Stimulated activated CD8-positive, alpha-beta memory T cell treated with anti-CD3 and anti-CD28 coated beads, Interleukin-12 subunit alpha, Interleukin-12 subunit beta, amount 100 ng/mL, for 1 hour (primary cell): ENCODE results near the gene ARHGEF4.

Experiments
- DNase-seq: peaks from one replicate; pipeline ENCODE4 v3.0.0-alpha.2; 2020; ENCODE audit warnings: low read depth

ARHGEF4 gene

GRCh38 chr2:130836501-130837174, at the start of gene ARHGEF4:
ARHGEF4 (plus strand) TSS chr2:130836914; CDS start chr2:130836954, 40 bp downstream.
- DNase-seq: no peak

DNA sequence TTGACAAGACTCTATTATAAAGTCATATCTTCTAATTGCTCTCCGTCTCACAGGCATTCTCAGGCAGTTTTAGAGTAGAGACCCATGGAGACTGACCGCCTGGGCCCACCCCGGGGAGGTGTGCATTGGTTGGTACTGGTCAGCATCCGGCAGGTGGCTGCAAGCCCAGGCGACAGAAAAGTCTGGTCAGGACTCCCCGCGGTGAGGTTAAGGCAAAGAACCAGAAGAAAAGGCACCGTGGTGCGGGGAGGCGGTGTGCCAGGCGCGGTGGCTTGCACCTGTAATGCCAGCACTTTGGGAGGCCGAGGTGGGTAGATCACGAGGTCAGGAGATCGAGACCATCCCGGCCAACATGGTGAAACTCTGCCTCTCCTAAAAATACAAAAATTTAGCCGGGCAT, 48.9 kb upstream of the ARHGEF4 start:
- no peak for DNase-seq

GRCh38 chr2:130790312-130790711, 46.4 kb upstream of the ARHGEF4 start:
- no peak for DNase-seq

DNA sequence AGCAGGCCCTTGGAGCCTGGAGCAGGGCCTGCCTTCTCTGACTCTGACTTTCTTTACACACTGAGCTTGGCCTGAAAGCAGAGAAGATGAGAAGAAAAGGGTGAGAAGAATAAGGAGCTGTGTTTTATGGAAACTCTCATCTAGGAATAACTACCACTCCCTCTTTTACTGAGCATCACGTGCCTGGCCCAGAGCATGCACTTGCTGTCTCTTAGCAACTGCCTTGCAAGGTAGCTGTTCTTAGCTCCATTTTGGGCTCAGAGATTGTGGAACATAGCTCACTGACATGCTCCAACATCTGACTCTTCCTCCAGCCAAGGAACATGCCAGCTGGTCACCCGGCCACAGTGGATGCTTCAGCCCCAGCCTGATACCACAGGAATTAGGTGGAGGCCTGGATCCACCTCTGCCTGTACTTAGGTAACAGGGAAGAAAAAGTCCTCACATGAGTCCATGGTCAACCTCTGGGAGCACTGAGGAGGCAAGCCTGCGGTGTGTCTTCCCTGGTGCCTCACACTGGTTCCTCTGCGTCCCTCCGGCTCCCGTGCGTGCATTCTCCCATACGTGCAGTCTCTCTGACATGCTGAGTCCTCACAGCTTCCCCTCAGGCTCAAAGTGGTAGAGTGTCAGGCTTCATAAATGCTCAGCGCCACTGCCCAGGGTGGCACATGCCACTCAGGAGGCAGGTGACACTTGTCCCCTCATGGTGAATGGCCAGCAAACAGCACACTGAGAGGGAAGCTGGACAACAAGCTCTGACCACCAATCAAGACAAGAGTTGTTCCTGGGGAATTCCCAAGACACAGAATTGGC, 45.7 kb upstream of the ARHGEF4 start:
- no peak for DNase-seq

GRCh38 chr2:130791617-130791939, 45.1 kb upstream of the ARHGEF4 start:
- no peak for DNase-seq

DNA sequence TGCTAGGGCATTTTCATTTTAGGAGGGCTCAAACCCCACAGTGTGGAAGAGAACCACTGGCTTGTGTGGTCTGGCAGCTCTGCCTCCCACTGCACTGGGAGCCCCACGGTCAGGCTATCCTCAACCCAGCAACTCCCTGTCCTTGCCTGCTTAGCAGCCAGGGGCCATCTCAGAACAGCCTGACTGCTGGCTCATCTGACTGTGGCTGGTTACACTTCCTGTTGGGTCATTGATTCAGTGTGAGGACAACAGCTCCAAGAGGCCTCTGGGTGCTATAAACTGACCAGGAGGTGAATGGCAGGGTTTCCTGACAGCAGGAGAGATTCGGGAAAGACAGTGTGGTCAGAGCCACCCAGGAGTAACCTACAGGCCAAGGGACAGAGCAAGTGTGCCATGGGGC, 41.3 kb upstream of the ARHGEF4 start:
- no peak for DNase-seq

- DNase-seq: no peak
These were observed 40.4 kb upstream of the ARHGEF4 start for GRCh38 chr2:130796290-130796689.

- peak; percentile 90 for DNase-seq
These were observed 39.0 kb upstream of the ARHGEF4 start for GRCh38 chr2:130797493-130798435.

DNA sequence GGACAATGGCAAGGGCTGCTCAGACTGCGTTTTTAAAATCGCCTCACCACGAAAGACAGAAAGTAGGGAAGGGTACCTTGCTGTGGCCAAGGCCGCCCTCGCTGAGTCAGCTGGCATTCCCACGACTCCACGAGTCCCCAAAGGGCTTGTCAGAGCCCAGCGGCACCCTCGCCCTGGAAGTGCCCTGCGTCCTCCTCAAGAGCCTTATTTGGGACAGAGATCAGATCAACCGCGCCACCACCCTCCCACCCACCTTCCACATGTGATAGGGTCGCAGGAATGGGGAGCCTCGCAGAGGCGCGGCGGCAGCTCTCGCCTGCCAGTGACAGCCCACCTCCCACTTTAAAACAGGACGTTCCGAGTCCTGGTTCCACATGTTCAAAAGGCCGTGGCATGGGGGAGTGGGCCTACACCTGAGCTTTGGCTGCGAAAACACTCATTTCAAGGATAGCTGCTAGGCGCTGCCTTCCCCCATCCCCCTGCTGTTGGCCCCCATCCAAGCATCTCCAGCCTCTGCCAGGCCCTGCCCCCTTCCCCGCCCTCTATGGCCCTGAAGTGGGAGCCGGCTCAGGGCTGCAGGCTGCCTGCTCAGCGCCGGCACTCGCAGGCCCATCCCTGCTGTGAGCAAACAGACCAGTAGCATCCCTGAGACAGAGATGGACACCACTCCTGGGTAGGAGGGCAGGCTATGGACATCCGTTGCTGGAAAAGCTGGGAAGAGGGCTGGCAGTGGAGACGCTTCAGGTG, 38.1 kb upstream of the ARHGEF4 start:
- DNase-seq: no peak

DNA sequence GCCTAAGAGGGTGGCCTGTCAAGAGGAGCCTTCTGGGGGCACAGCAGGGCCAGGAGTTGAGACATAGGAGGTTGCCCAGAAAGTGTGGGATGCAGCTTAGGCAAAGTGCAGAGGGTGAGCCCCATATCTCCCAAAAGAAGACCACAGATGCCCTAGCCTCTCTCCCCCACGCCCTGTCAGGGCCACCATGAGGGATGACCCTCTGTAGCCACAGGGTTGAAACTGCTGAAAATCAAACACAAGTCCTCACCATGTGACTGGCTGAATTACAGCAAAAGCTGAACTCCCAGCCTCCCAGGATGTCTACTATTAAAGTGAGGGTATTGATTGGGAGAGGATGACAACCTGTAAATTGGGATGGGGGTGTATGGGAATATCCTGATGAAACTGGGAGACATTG, 37.4 kb upstream of the ARHGEF4 start:
- DNase-seq: no peak

GRCh38 chr2:130805613-130806012, 31.1 kb upstream of the ARHGEF4 start:
- no peak for DNase-seq

DNA sequence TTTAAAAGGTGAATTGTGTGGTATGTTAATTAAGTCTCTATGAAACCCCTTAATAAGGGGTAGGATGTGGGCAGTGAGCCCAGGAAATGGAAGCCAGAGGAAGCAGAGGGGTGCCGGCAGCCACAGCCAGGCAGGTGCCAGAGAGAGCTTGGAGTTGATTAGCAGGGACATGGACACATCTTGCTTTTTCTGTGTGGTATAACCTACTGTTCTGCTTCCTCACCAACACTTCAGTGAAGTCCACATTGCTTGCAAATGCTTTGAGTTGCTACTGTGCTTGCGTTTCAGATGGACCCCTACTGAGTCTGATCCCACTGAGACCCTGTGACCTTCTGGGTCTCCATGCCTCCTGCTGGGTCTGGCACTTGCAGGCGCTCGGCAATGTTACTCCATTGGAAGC, 30.3 kb upstream of the ARHGEF4 start:
- DNase-seq: no peak

DNA sequence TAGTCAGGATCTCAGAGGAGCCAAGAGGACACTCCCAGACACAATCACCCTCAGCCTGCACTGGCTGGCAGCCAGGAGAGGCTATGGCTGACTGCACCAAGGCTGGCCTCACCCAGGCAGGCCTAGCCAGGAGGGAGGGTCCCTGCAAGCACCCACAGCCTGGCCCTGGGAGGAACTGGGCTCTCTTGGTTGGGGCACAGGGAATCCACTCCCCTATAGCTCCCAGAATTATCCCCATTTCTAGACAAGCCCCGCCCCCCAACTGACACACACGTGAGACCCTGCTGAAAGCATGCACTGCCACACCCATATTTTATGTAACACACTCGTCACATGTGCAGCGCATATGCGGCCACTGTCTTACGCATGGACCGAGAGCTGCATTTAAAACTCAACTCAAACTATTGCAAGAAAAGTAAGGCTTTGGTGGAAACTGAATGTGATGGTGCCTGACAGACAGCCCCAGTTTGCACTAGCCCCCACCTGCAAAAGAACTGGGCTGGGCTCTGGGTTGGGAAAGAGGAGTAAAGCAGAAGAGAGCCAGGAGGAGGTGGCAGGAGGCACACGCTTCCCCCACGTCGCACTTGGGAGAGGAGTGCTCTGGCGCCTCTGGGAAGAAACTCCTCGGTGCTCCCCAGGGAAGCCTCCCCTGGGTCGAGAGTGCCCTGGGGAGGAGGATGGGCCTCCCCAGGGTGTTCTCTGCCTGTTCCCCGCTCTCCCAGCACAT, 28.9 kb upstream of the ARHGEF4 start:
- no peak for DNase-seq

DNA sequence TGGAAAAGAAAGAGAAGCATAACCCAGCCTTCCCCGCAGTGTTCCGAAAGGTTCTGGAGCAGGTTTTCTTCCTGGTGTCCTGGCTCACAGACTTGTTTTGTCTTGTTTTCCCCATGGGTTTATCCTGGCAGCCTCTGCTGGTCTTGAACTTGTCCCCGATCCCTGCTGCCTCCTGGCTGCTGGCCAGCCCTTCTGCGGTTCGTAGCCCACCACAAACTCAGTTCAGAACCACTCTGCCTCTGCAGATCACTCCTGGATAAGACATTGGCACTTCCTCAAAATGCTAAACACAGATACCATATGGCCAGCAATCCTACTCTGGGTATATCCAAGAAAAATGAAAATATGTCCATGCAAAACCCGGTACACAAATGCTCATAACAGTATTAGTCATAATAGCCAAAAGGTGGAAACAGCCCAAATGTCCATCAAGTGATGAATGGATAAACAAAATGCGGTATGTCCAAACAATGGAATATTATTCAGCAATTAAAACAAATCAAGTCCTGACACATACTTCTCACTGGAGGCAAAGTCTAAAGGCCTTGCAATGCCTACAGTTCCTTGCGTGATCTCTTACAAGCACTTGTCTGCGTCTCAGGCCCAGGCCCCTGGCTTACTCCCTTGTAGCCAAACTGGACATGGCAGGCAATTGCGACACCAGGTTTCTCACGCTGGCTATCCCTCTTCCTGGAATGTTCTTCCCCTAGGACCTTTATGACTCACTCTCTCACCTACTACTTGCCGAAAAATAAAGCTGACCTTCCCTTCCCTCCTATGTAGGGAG, 28.0 kb upstream of the ARHGEF4 start:
- no peak for DNase-seq

- no peak for DNase-seq
These were observed 26.2 kb upstream of the ARHGEF4 start for GRCh38 chr2:130810490-130810889.

GRCh38 chr2:130813722-130814121, 23.0 kb upstream of the ARHGEF4 start:
- DNase-seq: no peak

DNA sequence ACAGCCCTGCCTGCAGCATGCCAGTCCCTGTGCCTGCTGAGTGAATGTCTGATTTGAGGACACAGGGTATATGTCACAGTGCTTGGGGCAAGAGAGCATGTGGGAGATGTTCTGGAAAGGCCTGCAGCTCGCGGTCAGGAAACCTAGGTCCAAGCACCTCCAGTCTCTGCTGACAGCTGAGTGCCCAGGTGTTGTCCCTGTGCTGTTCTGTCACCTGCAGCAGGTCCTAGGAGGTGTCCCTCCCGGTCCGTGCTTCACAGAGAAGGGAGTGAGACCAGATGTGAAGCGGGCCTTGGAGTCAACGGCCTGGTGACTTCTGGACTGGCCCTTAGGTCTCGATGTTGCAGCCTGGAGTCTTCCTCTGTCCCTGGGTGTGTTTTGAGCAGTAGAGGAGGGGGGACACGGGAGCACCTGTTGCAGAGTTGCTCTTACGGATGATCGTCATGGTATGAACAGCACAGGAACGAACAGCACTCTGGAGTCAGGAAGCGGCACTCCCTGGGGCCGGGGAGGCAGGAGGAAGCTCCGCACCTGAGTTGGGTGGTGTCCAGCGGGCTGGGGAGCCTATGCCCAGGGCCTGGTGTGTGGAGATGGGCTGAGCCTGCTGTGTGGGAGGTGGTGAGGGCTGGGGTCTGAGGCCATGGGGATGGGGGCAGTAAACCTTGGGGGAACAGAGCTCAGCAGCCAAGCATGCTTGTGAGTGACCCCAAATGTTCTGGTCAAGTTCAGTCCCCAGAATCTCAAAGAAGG, 21.6 kb upstream of the ARHGEF4 start:
- DNase-seq: no peak

DNA sequence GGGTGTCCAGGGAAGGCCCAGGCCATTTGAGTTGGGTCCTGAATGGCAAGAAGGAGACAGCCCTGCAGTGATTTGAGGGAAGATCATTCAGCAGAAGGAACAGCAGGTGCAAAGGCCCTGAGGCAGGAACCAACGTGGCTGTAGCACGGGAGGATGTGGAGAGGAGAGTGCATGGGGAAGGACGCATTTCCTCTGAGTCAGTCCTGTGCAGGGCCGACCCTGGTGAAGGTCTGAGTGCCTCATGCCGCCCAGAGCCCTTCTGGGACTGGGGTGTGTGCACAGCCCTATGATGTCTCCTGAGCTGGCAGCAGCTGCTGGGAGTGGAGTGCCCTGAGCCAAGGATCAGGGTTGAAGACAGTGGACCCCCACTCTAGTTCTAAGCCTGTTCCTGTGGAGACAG, 17.9 kb upstream of the ARHGEF4 start:
- DNase-seq: no peak

DNA sequence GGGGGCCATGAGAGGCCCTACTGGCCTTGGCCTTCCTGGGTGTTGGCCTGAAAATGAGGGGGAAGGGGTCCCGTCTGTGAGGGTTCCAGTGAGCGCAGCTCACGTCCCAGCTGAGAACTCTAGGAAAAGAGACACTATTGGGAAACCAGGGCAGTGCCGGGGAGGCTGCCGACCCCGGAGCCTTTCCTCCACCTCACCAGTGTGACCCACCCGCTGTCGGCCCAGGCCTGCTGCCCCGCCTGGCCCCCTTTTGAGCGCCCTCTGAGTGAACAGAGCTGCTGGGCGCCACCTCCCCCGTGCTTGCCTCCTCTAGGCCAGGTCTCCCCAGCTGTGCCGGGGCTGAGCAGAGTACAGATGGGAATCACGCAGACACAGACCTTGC, 17.5 kb upstream of the ARHGEF4 start:
- no peak for DNase-seq
